GM19397 (cell line): Measurements from ENCODE around the gene ADD3.

Source experiments
- ATAC-seq: cut with Tn5 transposase; IDR thresholded peaks from one replicate; pipeline ENCODE4 v1.9.1; 2021; ENCODE audit warnings: mild to moderate bottlenecking, moderate library complexity; ENCODE audit not compliant: unreplicated experiment

Gene ADD3

DNA sequence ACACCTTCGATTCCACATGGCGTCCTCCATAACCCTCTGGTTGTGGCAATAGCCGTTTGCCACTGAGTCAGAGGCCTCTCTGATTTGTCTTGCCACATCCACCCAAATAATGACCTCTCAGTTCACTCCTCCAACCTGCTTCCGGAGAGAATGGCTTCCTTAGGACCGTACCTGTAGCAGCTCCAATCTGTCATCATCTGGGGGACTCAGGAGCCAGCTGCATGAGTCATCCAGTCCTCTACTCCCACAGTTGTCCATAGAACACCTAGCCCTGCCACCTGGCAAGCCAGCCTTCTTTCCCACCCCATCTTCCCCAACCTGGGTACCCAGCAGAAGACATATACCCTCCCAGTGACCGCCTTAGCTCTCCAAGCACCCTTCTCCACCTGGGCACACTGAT, 135.2 kb downstream of the ADD3 start:
- ATAC-seq = no peak

DNA sequence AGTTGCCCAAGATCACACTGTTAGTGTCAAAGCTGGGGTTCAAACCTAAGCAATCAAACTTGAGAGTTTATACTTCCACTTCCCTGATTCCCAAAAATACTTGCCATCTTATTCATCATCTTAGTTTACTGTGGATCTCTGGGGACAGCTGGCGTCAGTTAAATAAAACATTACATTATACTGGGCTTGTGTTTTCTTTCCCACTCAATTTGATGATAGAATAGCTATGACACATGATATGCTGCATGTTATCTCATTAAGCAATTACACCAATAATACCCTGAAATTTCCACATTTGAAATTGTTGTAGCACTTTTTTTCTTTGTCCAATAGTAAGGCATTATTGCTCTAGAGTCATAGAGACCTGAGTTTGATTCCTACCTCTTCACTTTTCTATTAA, 136.7 kb downstream of the ADD3 start:
- ATAC-seq = no peak

DNA sequence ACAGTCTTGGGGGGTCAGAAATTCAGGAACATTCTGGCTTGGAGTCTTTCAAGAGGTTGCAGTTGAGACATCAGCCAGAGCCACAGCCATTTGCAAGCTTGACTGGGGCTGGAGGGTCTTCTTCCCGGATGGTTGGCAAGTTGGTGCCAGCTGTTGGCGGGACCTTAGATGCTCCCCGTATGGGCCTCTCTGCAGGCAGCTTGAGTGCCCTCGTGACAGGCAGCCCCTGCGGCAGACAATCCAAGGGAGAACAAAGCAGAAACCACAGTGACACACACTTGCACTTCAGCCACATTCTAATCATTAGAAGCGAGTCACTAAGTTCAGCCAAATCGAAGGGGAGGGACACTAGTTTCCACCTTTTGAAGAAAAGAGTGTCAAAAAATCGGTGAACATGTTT, 140.2 kb downstream of the ADD3 start:
- ATAC-seq = no peak

DNA sequence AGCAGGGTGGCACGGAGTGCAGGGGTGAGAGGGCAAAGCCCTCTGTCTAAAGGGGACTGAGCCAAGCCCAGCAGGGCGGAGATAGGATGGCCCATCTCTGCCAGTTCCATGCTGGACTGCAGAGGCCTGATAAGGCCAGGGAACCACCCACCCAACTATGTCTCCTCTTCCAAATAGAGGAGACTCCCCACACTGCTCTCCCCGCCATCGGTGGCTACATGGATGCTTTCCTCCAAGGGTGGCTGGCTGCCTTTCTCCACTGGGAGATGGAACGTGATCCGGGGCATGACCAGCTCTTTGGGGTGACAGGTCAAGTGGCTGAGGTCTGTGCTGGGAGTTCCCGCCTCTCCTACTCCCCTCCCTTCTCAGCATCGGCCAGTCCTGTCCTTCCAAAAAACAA, 141.5 kb downstream of the ADD3 start:
- ATAC-seq = no peak

DNA sequence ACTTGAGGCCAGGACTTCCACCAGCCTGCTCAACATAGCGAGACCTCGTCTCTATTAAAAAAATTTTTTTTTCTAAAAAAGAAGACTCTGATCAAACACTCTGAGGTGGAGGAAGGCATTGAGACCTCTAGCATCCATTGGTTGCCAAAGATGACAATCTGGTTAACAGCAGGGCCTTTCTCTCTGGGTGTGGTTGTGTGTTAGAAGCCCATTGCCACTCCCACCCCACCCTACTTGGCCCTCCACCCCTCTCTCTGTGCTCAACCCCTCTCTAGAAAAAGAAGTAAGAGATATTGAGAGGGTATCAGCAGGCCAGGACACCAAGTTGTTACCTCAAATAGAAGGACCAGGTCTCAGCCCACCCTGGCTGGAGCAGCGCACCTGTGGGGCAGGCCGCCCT, 142.3 kb downstream of the ADD3 start:
- ATAC-seq = no peak

DNA sequence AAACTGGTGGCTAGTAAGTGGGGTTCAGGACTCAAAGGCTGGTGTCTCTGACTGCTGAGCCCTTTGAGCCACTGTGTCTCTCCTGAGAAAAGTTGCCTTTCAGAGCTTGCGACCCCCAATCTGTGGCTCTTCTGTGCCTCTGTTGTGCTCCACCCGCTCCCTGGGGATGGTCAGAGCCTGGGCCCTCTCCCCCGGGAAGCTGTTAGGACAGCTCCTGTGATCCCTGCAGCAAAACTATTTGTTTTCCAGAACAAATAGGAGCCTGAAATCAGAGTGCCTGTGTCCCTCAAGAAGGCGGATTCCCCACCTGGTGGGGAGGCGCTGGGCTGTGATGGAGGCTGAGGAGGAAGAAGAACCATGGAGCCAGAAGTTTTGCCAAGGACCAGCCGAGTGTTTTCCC, 143.2 kb downstream of the ADD3 start:
- ATAC-seq = no peak

DNA sequence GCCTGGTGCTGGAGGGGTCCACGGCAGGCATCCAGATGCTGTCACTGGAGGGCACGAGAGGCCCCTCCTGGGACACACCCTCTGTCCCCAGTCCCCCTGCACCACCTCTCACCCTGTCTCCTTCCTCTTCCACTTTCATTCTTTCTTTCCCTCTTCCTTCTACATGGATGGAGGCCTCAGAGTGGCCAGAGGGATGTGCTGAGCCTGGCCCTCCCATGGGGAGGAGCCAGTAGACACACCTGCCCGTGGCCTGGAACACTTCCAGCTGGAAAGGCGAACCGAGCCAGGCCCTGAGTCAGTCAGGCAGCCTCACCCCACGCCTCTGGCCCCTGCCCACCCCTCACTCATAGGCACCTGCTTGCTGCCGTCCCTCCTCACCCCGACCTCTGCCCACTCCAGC, 143.7 kb downstream of the ADD3 start:
- no peak for ATAC-seq

DNA sequence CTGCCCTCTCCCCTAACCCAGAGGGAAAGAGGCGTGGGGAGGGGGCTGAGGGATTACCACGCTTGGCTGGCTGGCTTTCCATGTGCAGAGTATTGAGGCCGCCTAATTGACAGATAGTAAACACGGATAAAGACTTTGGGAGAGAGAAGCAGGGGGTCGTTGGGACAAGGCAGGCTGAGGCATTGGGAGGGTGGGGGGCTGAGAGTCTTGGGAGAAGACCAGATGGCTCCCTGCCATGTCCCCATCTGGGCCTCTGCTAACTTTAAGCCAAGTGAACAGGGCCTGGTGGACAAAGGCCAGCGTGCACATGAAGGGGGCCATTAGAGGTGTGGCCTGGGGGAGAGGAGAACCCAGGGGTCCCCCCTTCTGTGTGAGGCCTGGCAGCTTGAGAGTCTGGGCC, 144.2 kb downstream of the ADD3 start:
- no peak for ATAC-seq

DNA sequence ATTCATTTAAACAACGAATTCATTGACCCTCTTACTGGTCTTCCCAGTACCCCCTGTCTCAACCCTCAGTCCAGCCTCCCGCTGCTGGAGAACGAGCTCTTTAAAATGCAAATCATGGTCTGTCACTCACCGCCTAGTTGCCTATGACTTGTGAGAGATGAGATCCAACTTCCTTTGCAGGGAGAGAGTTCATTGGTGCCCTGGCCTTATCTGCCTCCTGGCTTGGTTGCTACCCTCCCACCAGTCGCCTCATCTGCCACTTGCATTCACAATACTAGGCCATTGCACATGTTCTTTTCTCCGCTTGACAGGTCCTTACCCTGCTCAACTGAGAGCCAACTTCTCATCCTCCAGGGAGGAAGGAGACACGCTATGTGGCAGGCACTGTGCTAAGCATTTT, 145.6 kb downstream of the ADD3 start:
- ATAC-seq = no peak

DNA sequence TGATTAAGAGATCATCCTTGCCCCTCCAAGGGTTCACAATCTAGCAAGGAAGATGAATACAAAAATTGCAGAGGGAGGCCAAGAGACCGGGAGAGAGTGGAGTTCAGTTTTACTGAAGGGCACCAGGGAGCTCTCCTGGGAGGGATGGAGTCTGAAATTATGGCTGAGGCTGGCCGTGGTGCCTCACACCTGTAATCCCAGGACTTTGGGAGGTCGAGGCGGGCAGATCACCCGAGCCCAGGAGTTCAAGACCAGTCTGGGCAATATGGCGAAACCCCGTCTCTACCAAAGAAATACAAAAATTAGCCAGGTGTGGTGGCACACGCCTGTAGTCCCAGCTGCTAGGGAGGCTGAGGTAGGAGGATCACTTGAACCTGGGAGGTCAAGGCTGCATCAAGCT, 148.3 kb downstream of the ADD3 start:
- ATAC-seq = no peak

DNA sequence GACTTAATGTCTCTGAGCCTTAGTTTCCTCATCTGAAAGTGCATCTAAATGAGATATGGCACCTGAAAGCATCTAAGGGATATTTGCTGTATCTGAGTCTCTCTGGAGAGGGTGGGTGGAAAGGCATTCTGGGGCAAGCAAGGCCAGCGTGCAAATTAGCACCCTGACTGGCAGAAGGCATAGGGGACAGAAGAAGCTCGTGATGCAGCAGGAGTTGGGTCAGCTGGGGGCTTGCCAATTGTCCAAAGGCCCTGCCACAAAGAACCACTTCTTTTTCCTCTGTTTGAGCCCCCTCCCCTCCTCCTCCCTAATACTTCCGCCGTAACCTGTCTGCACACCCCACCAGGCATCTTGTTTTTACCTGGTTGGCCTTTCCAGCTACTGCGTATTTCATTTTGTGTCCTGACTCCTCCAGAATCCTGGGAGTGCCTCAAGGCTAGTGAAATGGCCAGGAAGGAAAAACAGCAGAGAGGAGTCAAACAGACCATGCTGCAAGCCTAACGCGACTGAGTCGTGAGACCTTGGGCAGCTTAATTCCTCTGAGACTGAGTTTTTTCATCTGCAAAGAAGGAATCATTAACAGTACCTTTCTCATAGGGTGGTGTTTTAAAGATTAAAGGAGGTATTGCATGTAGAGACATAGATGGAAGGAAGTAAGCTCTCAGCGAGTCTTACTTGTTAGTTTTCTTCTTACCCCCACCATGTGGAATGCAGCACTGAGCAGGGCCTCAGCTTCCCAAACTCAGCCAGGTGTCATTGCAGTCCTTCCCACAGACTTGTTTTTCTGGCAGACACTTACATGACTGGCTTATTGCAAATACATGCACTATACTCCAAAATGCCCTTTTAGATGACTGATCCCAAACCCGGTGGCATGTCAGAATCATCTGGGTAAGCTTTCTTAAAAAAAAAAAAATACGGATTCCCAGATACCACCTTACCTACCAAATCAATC, 150.5 kb downstream of the ADD3 start:
- ATAC-seq = no peak

DNA sequence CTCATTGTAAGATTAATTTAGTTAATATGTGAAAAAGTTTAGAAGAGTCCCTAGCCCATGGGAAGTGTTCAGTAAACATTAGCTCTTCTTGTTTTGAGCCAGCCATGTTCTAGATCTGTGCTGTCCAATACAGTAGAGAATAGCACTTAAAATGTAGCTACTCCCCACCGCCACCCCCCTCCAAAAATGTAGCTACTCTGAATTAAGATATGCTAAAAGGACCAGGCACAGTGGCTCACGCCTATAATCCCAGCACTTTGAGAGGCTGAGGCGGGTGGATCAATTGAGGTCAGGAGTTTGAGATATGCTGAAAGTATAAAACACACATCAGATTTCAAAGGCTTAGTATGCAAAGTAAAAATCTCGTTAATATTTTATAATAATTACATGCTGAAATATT, 152.3 kb downstream of the ADD3 start:
- no peak for ATAC-seq

DNA sequence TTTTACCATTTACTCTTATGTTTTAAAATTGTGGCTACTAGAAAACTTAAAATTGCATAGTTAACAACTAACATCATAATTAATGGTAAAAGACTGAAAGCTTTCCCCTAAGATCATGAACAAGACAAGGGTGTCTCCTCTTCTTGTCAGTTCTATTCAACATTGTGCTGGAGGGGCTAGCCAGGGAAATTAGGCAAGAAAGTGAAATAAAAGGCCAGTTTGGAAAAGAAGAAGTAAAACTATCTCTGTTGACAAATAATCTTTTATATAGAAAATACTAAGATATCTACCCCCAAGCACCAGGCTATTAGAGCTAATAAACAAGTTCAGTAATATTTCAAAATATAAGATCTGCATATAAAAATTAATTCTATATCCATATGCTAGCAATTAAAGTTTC, 152.7 kb downstream of the ADD3 start:
- ATAC-seq = no peak

DNA sequence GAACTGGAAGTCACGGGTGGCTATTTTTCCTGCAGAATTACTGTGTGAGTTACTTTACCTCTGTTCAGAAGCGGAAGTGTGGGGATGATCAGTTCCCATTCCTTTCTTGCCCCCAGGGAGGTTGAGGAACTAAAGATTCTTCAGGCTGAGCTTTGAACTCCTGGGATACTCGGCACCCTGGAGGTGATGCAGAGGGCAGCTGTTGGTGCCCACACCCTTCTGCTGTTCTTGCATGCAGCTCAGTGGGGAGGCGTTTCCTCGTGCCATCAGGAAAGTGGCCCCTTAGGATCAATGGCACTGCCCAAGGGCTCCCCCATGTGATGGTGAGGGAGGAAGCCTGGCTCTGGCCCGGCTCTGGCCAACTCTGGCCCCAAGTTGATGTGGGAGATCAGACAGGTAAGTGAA, 155.0 kb downstream of the ADD3 start:
- no peak for ATAC-seq

DNA sequence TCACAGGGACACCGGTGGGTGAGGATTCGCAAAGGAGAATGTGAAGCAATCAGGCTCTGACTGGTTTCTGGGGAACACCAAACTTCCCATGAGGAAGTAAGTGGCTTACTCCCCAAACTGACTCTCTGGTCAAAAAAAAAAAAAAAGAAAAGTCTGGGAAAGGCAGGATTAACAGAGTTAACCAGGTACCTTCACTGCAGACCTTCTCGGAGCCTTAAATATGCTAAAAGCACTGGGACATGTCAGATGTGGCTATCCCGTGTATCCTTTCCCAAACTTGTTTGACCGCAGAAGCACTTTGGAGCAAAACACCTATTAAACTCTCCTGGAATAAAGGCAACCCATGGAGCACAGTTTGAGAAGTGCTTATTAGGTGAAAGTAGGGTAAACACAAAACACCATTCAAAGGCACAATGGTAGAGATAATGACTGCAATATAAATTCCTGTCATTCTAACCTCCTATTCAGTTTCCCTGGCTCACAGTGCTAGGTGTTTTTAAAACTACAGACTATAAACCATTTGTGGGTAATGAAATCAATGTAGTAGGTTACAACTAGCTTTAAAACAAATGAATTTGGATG, 155.5 kb downstream of the ADD3 start:
- no peak for ATAC-seq

DNA sequence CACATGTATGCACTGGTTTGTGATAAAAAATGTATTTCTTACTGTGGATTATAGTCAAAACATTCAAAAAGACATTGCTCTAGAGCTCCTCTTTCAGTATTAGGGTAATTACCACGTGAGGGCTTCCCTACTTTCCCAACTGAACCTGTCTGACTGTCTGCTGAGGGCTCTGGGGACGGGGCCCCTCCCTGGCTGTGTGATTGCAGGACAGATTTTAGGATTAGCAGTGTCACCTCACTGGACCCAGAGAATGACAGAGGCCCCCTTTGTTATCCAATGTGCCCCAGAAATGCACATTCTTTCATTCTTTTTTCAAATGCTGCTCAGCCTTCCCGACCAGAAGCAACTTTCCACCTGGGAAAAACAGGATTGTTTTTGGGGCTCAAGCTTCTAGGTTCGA, 156.1 kb downstream of the ADD3 start:
- ATAC-seq = no peak

DNA sequence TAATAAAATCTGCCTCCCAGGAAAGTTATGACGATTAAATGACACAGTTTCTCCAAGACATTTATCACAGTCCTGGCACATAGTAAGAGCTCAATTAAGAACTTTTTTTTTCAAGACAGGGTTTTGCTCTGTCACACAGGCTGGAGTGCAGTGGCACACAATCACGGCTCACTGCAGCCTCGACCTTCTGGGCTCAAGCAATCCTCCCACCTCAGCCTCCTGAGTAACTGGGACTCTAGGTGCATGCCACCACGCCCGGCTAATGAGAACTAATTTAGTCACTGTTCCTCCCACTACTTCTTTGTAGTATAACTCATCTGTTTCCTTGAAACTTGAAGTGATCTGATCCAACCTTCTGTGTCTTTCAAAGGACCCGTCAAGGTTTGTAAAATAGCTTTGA, 157.5 kb downstream of the ADD3 start:
- ATAC-seq = no peak

DNA sequence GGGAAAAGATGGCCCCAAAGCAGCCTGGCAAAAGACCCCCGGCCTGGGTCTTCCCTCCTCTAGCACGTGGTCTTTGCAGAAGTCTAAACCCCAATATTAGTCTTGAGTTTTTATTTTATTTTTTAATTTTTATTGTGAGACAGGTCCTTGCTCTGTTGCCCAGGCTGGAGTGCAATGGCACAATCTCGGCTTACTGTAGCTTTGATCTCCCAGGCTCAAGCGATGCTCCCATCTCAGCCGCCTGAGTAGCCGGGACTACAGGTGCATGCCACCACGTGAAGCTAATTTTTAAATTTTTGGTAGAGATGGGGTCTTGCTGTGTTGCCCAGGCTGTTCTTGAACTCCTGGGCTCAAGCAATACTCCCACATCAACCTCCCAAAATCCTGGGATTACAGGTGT, 159.4 kb downstream of the ADD3 start:
- ATAC-seq = no peak

DNA sequence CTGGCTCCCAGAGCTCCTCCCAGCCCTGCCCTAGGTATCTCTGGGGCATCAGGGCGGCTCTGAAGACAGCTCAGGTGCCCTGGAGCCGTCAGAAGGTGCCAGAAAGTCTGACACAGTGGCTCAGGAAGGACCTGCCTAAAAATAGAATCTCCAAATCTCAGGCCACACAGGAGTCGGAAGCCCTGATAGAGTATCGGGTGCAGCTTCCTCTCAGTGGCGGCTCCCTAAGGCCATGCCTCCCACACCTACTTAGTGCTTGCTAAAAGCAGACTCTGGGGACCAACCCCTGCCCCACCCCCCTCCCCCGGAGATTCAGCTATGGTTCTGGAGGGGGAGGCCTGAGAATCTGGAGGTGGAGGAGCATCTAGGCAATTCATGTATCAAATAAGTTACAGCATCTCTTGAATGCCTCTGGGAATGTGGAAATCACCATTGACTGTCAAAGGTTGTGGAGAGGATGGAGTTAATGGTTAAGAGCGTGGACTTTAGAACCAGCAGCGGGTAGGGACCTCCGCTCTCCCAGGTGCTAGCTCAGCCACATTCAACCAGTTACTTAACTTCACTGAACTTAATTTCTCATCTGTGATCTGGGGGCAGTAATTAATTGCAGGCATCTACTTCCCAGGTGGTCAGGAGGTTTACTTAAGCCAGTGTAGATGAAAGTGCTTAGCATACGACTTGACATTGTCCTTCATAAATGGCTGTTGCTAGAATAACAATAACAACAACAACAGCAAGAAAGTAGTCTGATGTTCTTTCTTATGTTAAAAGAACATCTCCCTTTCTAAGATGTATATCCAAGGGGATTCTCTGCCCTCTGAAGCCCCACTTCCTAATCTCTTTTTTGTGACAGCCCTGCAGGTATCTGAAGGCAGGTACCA, 161.1 kb downstream of the ADD3 start:
- ATAC-seq = no peak

DNA sequence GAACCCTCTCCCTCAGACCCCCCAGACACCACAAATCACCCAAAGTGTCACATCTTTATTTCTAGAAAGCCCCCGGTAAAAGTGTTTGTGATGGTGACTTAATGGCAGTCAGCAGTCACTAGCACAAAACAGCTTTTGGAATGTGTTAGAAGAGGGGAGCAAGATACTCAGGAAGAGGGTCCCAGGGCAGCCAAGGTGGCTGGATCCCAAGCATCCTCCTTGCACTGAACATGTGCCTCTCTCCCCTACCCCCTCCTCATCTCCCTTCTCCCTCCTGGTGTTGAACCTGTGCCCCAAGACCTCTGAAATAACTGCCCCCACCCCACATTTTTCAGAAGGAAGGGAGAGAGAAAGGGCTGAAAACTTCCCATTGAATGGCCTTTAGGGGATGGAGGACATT, 161.8 kb downstream of the ADD3 start:
- no peak for ATAC-seq

DNA sequence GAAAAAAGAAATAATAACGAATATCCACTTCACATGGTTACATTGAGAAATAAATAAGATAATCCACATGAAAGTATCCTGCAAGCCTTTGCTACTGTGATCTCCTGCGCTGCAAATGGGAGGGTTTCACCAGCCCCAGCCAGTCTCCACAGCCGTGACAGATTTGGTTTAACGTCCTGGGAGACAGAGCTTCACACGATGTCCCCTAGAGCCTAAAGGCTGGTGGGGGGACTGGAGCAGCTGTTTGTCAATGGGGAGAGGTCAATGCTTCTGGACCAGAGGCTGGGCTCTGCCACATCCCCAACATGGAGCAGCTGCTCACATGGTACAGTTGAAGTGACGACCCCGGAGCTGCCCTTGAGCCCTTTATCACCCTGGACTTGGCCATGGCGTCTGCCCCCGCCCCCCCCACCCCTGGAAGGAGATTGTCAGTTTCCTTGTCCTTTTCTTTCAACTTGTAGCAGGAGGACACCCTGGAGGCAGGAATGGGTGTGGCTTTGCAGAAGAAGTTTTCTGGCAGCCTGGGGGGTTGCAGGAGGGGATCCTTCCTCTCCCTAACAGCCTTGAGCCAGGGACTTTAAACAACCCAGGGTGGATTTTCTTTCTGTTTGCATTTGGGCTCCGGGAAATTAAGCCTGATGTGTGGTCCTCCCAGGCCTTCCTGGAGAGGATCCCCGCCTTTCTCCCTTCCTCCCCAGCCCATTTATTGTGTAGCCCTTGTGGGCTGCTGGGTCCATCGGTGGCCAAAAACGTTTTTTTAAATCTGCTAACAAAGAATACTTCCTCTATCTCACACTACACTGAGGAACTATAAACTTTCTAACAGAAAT, 162.6 kb downstream of the ADD3 start:
- no peak for ATAC-seq
